Myometrial cell (primary cell): Measurements from ENCODE around the gene KRTAP10-11. TPM values are rescaled to one million over a fixed set of nuclear protein-coding genes. Genes with fewer than 3 reads are reported as not detected.

ENCODE experiments used
- total RNA-seq: library from RNA; depleted of rRNA; stranded (reverse); fragments of >200 nt; gene quantifications from 2 replicates; pipeline ENCODE4 v1.2.3, GENCODE V29; 2015

KRTAP10-11 gene
- not detected in 2 replicates for total RNA-seq

GRCh38 chr21:44646366-44647221 is at the start of gene KRTAP10-11:
Gene KRTAP10-11 (plus strand): TSS chr21:44646414. CDS start chr21:44646459, 45 bp downstream.

GRCh38 chr21:44600118-44600978 is 45.9 kb upstream of the KRTAP10-11 start, which contains the start of gene KRTAP10-7:
Gene KRTAP10-7 (plus strand): TSS chr21:44600597. CDS start chr21:44600622, 25 bp downstream.

GRCh38 chr21:44612029-44612486 is 34.2 kb upstream of the KRTAP10-11 start, which contains the start of gene KRTAP10-8:
Gene KRTAP10-8 (plus strand): TSS chr21:44612079. CDS start chr21:44612101, 22 bp downstream.

GRCh38 chr21:44626673-44627143 is 19.5 kb upstream of the KRTAP10-11 start, which contains the start of gene KRTAP10-9:
Gene KRTAP10-9 (plus strand): TSS chr21:44627093. CDS start chr21:44627172, 79 bp downstream.

GRCh38 chr21:44637018-44637850 is 9.0 kb upstream of the KRTAP10-11 start, which contains the start of gene KRTAP10-10:
Gene KRTAP10-10 (plus strand): TSS chr21:44637356. CDS start chr21:44637418, 62 bp downstream.

GRCh38 chr21:44654576-44655175 is 8.5 kb downstream of the KRTAP10-11 start, which contains the start of gene KRTAP12-4:
Gene KRTAP12-4 (minus strand): TSS chr21:44654659. CDS start chr21:44654614, 45 bp downstream.

GRCh38 chr21:44657635-44658540 is 11.7 kb downstream of the KRTAP10-11 start, which contains the start of gene KRTAP12-3:
Gene KRTAP12-3 (plus strand): TSS chr21:44657932. CDS start chr21:44657980, 48 bp downstream.

GRCh38 chr21:44666401-44667320 is 20.4 kb downstream of the KRTAP10-11 start, which contains the start of gene KRTAP12-2:
Gene KRTAP12-2 (minus strand): TSS chr21:44666927. CDS start chr21:44666886, 41 bp downstream.

GRCh38 chr21:44681861-44682579 is 35.8 kb downstream of the KRTAP10-11 start, which contains the start of gene KRTAP12-1:
Gene KRTAP12-1 (minus strand): TSS chr21:44682163. CDS start chr21:44682123, 40 bp downstream.

Other genes starting within 250 kb of the KRTAP10-11 start
- 0.18 and 0.29 TPM in 2 replicates for gene LRRC3, start 190.9 kb upstream of the KRTAP10-11 start, total RNA-seq
- not detected in 2 replicates for gene KRTAP10-1, start 106.2 kb upstream of the KRTAP10-11 start, total RNA-seq
- not detected in 2 replicates for gene KRTAP10-2, start 94.9 kb upstream of the KRTAP10-11 start, total RNA-seq
- not detected in 2 replicates for gene KRTAP10-3, start 87.6 kb upstream of the KRTAP10-11 start, total RNA-seq
- gene KRTAP10-4, start 72.7 kb upstream of the KRTAP10-11 start, total RNA-seq: not detected in 2 replicates
- not detected in 2 replicates for gene KRTAP10-5, start 65.8 kb upstream of the KRTAP10-11 start, total RNA-seq
- not detected in 2 replicates for gene KRTAP10-6, start 53.9 kb upstream of the KRTAP10-11 start, total RNA-seq
- gene KRTAP10-7, start 45.8 kb upstream of the KRTAP10-11 start, total RNA-seq: not detected in 2 replicates
- not detected in 2 replicates for gene KRTAP10-8, start 34.3 kb upstream of the KRTAP10-11 start, total RNA-seq
- not detected in 2 replicates for gene KRTAP10-9, start 19.3 kb upstream of the KRTAP10-11 start, total RNA-seq
- gene KRTAP10-10, start 9.1 kb upstream of the KRTAP10-11 start, total RNA-seq: not detected in 2 replicates
- gene KRTAP12-4, start 8.2 kb downstream of the KRTAP10-11 start, total RNA-seq: not detected in 2 replicates
- gene KRTAP12-3, start 11.5 kb downstream of the KRTAP10-11 start, total RNA-seq: not detected in 2 replicates
- not detected in 2 replicates for gene KRTAP12-2, start 20.5 kb downstream of the KRTAP10-11 start, total RNA-seq
- gene KRTAP12-1, start 35.7 kb downstream of the KRTAP10-11 start, total RNA-seq: not detected in 2 replicates
- gene KRTAP10-12, start 50.8 kb downstream of the KRTAP10-11 start, total RNA-seq: not detected in 2 replicates
- gene TSPEAR, start 65.2 kb downstream of the KRTAP10-11 start, total RNA-seq: not detected in 2 replicates
- 22.3 and 22.5 TPM in 2 replicates for gene UBE2G2, start 155.4 kb downstream of the KRTAP10-11 start, total RNA-seq
- gene SUMO3, start 171.6 kb downstream of the KRTAP10-11 start, total RNA-seq: 85.0 and 99.4 TPM in 2 replicates
- gene PTTG1IP, start 227.3 kb downstream of the KRTAP10-11 start, total RNA-seq: 282 and 295 TPM in 2 replicates